ENCODE measurements around the gene COX8A.

DNA sequence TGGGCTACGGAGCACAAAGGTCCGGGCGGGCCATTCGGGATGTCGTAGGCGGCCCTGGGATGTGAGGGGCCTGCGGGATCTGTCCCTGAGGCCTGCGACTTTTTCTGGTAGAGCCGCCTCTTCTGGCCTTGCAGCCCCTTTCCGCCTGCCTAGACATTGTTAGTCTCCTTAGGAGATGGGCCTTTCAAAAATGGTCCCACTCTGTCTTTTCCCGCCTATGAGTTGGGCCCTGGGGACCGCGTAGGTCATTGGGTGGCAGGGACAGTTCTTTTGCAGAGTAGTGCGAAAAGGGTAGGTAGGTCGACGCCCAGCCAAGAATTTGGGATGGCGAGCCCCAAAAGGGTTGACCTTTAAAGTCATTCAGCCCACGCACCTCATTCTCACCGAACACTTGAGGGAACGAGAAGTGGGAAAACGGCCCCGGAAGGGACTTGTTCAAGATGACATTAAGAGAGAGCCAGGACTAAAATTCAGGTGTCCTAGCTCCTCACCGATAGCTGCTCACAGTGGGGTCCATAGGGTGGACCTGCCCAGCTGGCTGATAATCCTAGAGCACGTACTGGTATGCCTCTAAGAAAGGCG lies 12.6 kb downstream of the COX8A start:
- TF ChIP-seq ESRRG (CRISPR knock-in tag; IDR thresholded peaks at IDR 0.05) (no peak), BACH2 (CRISPR knock-in tag; IDR thresholded peaks at IDR 0.05; ENCODE audit: borderline replicate concordance) (no peak), ZFP3 (CRISPR knock-in tag; IDR thresholded peaks at IDR 0.05) (no peak), RARB (CRISPR knock-in tag; IDR thresholded peaks at IDR 0.05) (no peak), GLIS3 (CRISPR knock-in tag; IDR thresholded peaks at IDR 0.05) (no peak)

All from SK-N-SH treated with all-trans-retinoic acid at 6 μM for 48 hours (cell line).